Transverse colon (tissue), 4 donors: ENCODE data around the gene NKD1. TPM values are rescaled to one million over a fixed set of nuclear protein-coding genes. Genes with fewer than 3 reads are reported as not detected.
A peak's percentile ranks its signal among the peaks of the same experiment; 100 is the strongest.

Experiments used
- DNase-seq: peaks from one replicate; pipeline ENCODE4 v3.0.0-alpha.2; 2019
- H3K27ac ChIP-seq, 4 donors: fragments of 200-600 bp; sonication (generic); 2 replicates each; pipeline ENCODE4 v1.5.1; 2016 to 2018; ENCODE audit warnings: inconsistent platforms in 4 of 4
- H3K27me3 ChIP-seq: fragments of 200-600 bp; sonication (generic); 2 replicates; pipeline ENCODE4 v1.5.1; 2017; ENCODE audit warnings: inconsistent platforms
- H3K36me3 ChIP-seq, 4 donors: fragments of 200-600 bp; sonication (generic); 2 replicates each; pipeline ENCODE4 v1.5.1; 2017 to 2019; ENCODE audit warnings: inconsistent platforms in 4 of 4
- H3K4me1 ChIP-seq, 4 donors: fragments of 200-600 bp; sonication (generic); 2 replicates each; pipeline ENCODE4 v1.5.1; 2017 to 2020; ENCODE audit warnings: inconsistent platforms in 4 of 4
- H3K4me3 ChIP-seq, 4 donors: fragments of 200-600 bp; sonication (generic); 1 replicate in 1 of 4; 2 replicates in 3 of 4; pipeline versions ENCODE4 v1.5.1 to v1.6.1; 2017 to 2019; ENCODE audit warnings: inconsistent platforms in 4 of 4
- H3K9me3 ChIP-seq, 2 donors: fragments of 200-600 bp; sonication (generic); 2 replicates each; pipeline ENCODE4 v1.5.1; 2017 to 2019; ENCODE audit warnings: inconsistent platforms in 2 of 2
- CTCF ChIP-seq, 5 experiments: fragments of 200-600 bp in 3 of 5; fragments of 450-650 bp in 2 of 5; sonication (generic) in 3 of 5; IDR thresholded peaks; 1 replicate in 2 of 5; 2 replicates in 3 of 5; pipeline ENCODE4 v1.5.1; 2016 to 2017; ENCODE audit warnings: antibody characterized with exemption in 5 of 5, inconsistent platforms in 3 of 5, mild to moderate bottlenecking in 2 of 5, moderate library complexity in 1 of 5
- EP300 ChIP-seq: sonication (generic); formaldehyde crosslinking; IDR thresholded peaks from one replicate; pipeline ENCODE4 v1.6.1; 2017; ENCODE audit warnings: antibody characterized with exemption, low read depth
- POLR2A ChIP-seq: fragments of 450-650 bp; IDR thresholded peaks from one replicate; pipeline ENCODE4 v1.6.1; 2016; ENCODE audit warnings: antibody characterized with exemption, mild to moderate bottlenecking, moderate library complexity
- POLR2AphosphoS5 ChIP-seq, 3 donors: sonication (generic); formaldehyde crosslinking; IDR thresholded peaks; one replicate each; pipeline ENCODE4 v1.6.1; 2016; ENCODE audit warnings: antibody characterized with exemption in 3 of 3
- WGBS, 2 donors: methylation state at CpG; one replicate each; pipeline ENCODE4 v1.1.5; 2018; ENCODE audit warnings: low coverage in 1 of 2; 5-methylcytosine and 5-hydroxymethylcytosine counted together
- in situ Hi-C, 4 donors: fragments of 200-750 bp; cut with MboI; loops; one replicate each; pipeline versions ENCODE4 v1.15.0 to v1.15.1; 2017; ENCODE audit warnings: low sequenced_read_pairs in 3 of 4, low pct_ligation_motif_present in 1 of 4, low pct_unique_long_range_greater_than_20kb in 1 of 4
- intact Hi-C: fragments of 100-400 bp; cut with DNase I; formaldehyde crosslinking; loops from one replicate; pipeline ENCODE4 v1.15.1; 2023; ENCODE audit warnings: low total_unique reads
- total RNA-seq, 4 donors: library from RNA; depleted of rRNA; stranded (reverse); fragments of >200 nt; gene quantifications; one replicate each; pipeline ENCODE4 v1.1.0, GENCODE V29; 2016

The NKD1 gene
- total RNA-seq, 4 donors from 2014 or later, result 1.7 to 98.1 (median 2.5) TPM

GRCh38 chr16:50598256-50598894 is 50.2 kb downstream of the NKD1 start:
- peak overlapping the region in 2 of 4 donors; percentile 41 to 82 for H3K27ac ChIP-seq
- in situ Hi-C loops (no loop called here), intact Hi-C loops (no loop called here)
- no peaks in the 10 kb centered on the region for H3K36me3 ChIP-seq
- 84 to 100% methylated on average over 2 to 15 of the region's 15 CpGs for WGBS, 2 donors
- H3K4me1 ChIP-seq, result peaks cover 23 to 48% (median 31%) of the 10 kb centered on the region in 4 donors
- H3K9me3 ChIP-seq, result no peaks in the 10 kb centered on the region
- no peak for DNase-seq
- TF ChIP-seq POLR2AphosphoS5 (IDR thresholded peaks at IDR 0.05) (no peak), CTCF (IDR thresholded peaks at IDR 0.05) (no peak), EP300 (no peak), POLR2A (no peak)
- no peaks in the 10 kb centered on the region for H3K27me3 ChIP-seq
- H3K4me3 ChIP-seq, result no peak overlapping the region

GRCh38 chr16:50598936-50599361 is 50.8 kb downstream of the NKD1 start:
- 84 to 89% methylated on average over 3 to 8 of the region's 8 CpGs for WGBS, 2 donors

GRCh38 chr16:50599494-50599893 is 51.3 kb downstream of the NKD1 start:
- 72% methylated on average over 6 of the region's 6 CpGs; no CpG with 5 or more reads in 1 of the 2 donors for WGBS, 2 donors
- in situ Hi-C loops, result no loop called here
- intact Hi-C loops, result no loop called here

More at GRCh38 chr16:50598936-50599361, 50.8 kb downstream of the NKD1 start:
- H3K4me3 ChIP-seq, result no peak overlapping the region
- no peaks in the 10 kb centered on the region for H3K9me3 ChIP-seq
- H3K4me1 ChIP-seq, result peaks cover 27 to 54% (median 34%) of the 10 kb centered on the region in 4 donors
- TF ChIP-seq EP300 (no peak), POLR2AphosphoS5 (IDR thresholded peaks at IDR 0.05) (no peak), CTCF (IDR thresholded peaks at IDR 0.05) (no peak), POLR2A (no peak)
- H3K27ac ChIP-seq, result peak overlapping the region in 2 of 4 donors; percentile 41 to 82
- intact Hi-C loops (no loop called here), in situ Hi-C loops (no loop called here)
- no peaks in the 10 kb centered on the region for H3K36me3 ChIP-seq
- DNase-seq, result no peak
- H3K27me3 ChIP-seq, result no peaks in the 10 kb centered on the region

GRCh38 chr16:50600582-50601283 is 52.5 kb downstream of the NKD1 start:
- Histone ChIP-seq H3K27ac (peak overlapping the region; percentile 65 to 86 (median 80)), H3K4me1 (peaks cover 29 to 59% (median 39%) of the 10 kb centered on the region in 4 donors), H3K27me3 (no peaks in the 10 kb centered on the region), H3K36me3 (no peaks in the 10 kb centered on the region), H3K9me3 (no peaks in the 10 kb centered on the region), H3K4me3 (no peak overlapping the region)
- in situ Hi-C loops (no loop called here), intact Hi-C loops (no loop called here)
- WGBS, 2 donors, result 53 to 66% methylated on average over 4 to 10 of the region's 15 CpGs
- no peak for DNase-seq
- TF ChIP-seq EP300 (no peak), POLR2AphosphoS5 (IDR thresholded peaks at IDR 0.05) (no peak), POLR2A (no peak), CTCF (IDR thresholded peaks at IDR 0.05) (no peak)

More at GRCh38 chr16:50599494-50599893, 51.3 kb downstream of the NKD1 start:
- TF ChIP-seq POLR2AphosphoS5 (IDR thresholded peaks at IDR 0.05), result peak in 1 of 3 donors; percentile 20
- TF ChIP-seq POLR2A, result no peak
- Histone ChIP-seq H3K36me3 (no peaks in the 10 kb centered on the region), H3K27me3 (no peaks in the 10 kb centered on the region), H3K9me3 (no peaks in the 10 kb centered on the region), H3K4me1 (peaks cover 29 to 57% (median 38%) of the 10 kb centered on the region in 4 donors), H3K4me3 (no peak overlapping the region), H3K27ac (peak overlapping the region in 3 of 4 donors; percentile 41 to 82 (median 65))
- DNase-seq, result no peak
